ENCODE measurements around the gene AP5S1.
"Not testable (repeated sequence)": the region's sequence is repeated elsewhere in the genome, so short reads cannot be mapped to it uniquely, and the experiment has no call there.

Gene AP5S1

DNA sequence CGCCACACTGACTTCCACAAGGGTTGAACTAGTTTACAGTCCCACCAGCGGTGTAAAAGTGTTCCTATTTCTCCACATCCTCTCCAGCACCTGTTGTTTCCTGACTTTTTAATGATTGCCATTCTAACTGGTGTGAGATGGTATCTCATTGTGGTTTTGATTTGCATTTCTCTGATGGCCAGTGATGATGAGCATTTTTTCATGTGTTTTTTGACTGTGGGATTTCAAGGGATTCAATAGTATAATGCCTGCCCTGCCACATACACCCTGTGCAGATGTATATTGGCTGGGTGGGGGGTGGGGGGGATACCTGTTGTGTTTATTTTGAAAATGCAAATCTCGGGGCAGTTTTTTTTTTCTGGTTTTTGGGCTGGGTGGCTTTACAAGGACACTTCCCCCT lies 26.2 kb upstream of the AP5S1 start:
- not testable (repeated sequence) for DNase-seq (ENCODE audit: low read depth in 2 of 2)

GRCh38 chr20:3794701-3795420 lies 25.5 kb upstream of the AP5S1 start:
- no peak for DNase-seq (ENCODE audit: low read depth in 2 of 2)

DNA sequence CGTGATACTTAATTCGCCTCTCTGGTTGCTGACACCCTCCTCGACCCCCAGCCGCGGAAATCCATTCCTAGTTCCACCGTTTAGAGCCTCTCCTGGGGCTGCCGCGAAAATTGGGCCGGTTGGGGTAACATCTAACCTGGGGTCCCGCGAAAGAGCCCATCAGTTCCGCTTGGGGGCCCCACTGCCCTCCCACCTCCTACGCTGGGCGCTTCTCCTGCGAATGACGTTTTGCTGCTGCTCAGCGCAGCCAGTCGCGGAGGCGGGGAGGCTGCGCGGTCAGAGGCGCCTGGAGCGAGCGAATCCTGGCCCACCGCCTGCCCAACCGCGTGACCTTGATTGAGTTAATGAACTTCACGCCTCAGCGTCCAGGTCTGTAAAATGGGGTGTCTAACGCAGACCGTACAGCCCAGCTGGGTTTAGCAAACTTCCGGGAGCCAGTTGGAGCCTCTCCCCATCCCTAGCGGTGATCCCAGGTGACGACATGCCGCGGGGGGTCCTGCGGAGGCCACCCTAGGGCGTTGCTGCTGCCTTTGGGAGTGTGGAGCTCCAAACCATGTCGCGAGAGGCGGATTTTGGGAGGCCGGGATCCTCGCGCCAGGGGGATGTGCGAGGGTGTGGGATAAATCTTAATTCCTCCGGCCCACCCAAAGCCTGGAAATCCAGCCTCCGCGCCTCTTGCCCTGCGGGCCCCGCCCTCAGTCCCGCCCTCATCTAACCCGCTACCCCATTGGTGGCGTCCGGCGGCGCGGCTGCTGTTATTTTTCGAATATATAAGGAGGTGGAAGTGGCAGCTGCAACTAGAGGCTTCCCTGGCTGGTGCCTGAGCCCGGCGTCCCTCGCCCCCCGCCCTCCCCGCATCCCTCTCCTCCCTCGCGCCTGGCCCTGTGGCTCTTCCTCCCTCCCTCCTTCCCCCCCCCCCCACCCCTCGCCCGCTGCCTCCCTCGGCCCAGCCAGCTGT lies 24.6 kb upstream of the AP5S1 start, which contains the start of gene CDC25B:
Gene CDC25B (plus strand): TSS at position 800 of the 958 bp plus-strand sequence. CDS start 222 bp downstream, outside the sequence.
- peak; percentile 79 for DNase-seq (ENCODE audit: low read depth in 2 of 2)

DNA sequence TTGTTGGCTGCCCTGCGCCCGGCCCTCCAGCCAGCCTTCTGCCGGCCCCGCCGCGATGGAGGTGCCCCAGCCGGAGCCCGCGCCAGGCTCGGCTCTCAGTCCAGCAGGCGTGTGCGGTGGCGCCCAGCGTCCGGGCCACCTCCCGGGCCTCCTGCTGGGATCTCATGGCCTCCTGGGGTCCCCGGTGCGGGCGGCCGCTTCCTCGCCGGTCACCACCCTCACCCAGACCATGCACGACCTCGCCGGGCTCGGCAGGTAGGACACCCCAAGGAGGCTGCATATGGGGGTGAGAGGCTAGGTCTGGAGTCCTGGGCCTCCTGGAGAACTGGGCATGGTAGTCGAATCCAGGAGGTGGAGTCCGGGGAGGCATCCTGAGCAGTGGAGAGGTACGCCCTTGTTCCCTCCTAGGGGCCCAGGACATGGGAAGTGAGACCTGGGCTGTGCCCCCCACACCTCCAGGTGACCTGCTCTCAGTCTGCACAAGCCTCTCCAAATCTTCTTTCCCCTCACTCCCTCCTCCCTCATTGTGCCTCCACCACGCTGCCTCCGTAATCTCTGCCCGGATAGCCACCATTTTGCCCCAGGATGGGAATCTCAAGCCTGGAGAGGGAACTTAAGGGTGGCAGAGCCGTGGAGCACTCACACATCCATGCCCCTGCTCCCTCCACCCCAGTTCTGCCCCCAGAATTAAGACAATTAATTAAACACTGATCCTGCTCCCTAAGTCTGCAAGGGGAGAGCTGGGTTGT lies 23.7 kb upstream of the AP5S1 start:
- DNase-seq (ENCODE audit: low read depth in 2 of 2), result no peak

GRCh38 chr20:3797226-3797545 lies 23.2 kb upstream of the AP5S1 start:
- DNase-seq (ENCODE audit: low read depth in 2 of 2), result no peak

DNA sequence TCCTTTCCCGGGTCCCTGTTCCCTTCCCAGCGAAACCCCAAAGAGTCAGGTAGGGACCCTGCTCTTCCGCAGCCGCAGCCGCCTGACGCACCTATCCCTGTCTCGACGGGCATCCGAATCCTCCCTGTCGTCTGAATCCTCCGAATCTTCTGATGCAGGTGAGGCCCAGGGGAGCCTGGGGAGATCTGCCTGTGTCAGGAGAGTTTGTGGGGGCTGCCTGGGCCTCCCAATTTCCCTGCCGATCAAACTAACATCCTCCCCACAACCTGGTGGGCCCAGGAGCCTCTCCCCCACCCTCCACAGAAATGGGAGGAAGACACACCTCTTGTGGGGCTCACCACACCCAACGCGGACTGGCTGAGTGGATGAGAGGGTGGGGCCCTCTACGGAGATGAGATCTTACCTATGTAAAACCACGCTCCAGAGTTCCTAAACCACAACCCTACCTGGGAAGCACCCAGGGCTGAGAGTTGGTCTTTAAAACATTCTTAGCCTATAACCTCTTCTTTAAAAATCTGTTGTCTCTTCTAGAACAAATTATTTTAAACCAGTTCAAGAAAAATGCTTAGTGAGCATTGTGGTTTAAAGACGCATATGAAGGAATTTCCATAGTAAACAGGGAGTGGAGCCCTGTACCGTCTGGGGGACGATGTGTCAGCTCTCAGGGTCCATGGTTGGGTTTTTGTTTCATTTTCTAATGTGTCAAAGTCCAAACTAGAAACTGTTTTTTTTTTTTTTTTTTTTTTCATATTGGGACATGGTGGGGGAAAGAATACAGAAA lies 22.6 kb upstream of the AP5S1 start:
- DNase-seq (ENCODE audit: low read depth in 2 of 2), result no peak

- DNase-seq (ENCODE audit: low read depth in 2 of 2), result no peak
Observed at GRCh38 chr20:3798373-3798768, 22.0 kb upstream of the AP5S1 start.

DNA sequence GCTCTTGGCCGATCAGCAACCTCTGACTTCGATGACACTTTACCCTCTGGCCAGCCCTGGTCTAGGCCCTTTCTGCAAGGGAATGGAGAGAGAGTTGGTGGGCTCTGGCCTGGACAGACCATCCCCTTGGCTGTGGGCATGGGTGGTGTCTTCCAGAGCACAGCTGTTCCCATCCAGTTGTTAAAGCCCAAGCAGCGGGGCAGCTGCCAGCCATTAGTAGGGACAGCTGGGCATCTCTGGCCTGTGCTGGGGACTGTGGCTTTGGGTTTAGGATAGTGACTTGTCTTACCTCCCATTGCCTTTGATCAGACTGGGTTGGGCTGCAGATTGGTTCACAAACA lies 21.5 kb upstream of the AP5S1 start:
- DNase-seq (ENCODE audit: low read depth in 2 of 2), result no peak

DNA sequence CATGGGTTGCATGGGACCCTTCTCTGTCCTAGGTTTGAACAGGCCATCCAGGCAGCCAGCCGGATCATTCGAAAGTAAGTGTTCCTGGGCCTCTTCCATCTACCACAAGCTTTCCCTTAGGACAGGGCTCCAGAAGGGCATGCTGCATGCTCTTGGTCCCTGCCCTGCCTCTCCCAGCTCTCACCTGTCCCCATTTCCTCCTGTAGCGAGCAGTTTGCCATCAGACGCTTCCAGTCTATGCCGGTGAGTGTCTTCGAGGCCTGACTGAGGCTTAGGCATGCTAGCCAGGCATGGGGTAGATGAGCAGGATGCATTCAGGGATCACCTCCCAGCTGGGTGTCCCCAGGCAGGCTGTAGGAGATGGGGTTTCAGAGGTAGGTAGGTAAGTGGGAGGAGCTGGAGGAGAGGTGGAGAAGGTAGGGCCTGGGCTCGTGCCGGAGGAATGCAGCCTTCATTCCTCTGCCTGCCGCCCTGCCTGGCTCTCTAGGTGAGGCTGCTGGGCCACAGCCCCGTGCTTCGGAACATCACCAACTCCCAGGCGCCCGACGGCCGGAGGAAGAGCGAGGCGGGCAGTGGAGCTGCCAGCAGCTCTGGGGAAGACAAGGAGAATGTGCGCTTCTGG lies 20.0 kb upstream of the AP5S1 start:
- no peak for DNase-seq (ENCODE audit: low read depth in 2 of 2)

DNA sequence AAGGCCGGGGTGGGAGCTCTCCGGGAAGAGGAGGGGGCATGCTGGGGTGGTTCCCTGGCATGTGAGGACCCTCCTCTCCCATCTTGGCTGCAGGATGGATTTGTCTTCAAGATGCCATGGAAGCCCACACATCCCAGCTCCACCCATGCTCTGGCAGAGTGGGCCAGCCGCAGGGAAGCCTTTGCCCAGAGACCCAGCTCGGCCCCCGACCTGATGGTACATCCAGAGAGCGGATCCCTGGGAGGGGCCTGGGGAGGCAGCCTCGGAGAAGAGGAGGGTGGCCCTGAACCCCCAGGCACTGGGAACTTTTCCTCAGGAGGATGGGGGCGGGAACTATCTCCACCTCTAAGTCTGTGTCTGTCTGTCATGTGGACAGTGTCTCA lies 19.5 kb upstream of the AP5S1 start:
- DNase-seq (ENCODE audit: low read depth in 2 of 2), result no peak

GRCh38 chr20:3801299-3801698 lies 19.0 kb upstream of the AP5S1 start:
- DNase-seq (ENCODE audit: low read depth in 2 of 2), result no peak

DNA sequence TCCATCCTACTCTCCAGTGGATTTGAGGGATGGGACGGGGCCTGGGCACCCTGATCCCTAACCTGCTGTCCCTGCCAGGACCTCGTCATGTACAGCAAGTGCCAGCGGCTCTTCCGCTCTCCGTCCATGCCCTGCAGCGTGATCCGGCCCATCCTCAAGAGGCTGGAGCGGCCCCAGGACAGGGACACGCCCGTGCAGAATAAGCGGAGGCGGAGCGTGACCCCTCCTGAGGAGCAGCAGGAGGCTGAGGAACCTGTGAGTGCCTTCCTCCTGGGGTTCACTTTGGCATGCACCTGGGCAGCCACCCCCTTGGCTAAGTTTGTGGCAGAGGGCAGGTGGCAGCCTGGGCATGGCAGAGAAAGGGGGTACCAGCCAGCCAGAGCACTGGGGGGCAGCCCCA lies 18.5 kb upstream of the AP5S1 start:
- DNase-seq (ENCODE audit: low read depth in 2 of 2), result no peak

- DNase-seq (ENCODE audit: low read depth in 2 of 2), result no peak
Observed at GRCh38 chr20:3802524-3803239, 17.7 kb upstream of the AP5S1 start.

DNA sequence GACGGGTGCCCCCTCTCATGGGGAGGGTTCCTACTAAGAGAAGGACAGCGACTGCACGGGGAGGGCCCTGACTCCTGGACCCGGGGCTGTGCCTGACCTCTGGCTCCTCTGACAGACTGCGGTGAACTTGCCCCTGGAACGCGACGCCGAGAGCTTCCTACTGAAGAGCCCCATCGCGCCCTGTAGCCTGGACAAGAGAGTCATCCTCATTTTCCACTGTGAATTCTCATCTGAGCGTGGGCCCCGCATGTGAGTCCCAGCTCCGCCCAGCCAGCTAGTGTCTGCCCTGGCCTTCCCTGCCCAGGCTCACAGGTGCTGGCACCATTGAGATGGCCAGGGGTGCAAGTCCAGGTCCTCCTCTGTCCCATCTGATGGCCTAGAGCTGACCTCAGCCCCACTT lies 17.1 kb upstream of the AP5S1 start:
- DNase-seq (ENCODE audit: low read depth in 2 of 2), result no peak

DNA sequence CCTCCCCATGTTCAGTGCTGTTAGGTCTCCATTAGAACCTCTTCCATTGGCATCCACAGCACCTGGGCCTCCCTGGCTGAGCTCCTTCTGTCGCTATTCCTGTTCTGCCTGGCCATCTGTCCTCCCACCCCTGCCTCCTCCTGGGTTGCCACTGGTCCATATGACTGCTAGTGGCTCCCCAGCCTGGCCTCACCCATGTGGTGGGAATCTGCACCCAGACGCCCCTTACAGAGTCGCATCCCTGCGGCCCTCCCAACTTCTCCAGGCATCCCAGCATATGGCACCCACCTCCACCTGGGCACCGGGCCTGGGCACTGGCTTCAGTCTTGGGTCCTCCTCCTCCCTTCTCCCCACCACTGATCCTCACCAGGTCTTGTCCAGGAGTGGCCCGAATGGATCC lies 16.5 kb upstream of the AP5S1 start:
- no peak for DNase-seq (ENCODE audit: low read depth in 2 of 2)

DNA sequence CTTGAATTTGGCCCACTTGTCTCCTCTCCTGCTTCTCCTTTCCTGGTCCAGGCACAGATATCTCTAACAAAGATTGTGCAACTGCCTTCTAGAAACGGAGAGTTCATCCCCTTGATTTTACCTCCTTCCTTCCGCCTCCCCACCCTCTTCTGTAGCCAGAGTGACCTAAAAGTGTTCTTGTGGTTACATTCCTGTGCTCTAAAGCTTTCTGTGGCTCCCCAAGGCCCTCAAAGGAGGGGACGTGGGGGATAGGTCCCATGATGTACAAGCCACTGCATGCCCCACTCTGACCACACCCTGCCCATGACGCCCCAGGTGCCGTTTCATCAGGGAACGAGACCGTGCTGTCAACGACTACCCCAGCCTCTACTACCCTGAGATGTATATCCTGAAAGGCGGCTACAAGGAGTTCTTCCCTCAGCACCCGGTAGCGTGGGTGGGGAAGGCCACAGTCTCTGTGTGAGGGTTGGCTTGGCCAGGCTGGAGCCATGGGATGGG lies 16.0 kb upstream of the AP5S1 start:
- no peak for DNase-seq (ENCODE audit: low read depth in 2 of 2)

DNA sequence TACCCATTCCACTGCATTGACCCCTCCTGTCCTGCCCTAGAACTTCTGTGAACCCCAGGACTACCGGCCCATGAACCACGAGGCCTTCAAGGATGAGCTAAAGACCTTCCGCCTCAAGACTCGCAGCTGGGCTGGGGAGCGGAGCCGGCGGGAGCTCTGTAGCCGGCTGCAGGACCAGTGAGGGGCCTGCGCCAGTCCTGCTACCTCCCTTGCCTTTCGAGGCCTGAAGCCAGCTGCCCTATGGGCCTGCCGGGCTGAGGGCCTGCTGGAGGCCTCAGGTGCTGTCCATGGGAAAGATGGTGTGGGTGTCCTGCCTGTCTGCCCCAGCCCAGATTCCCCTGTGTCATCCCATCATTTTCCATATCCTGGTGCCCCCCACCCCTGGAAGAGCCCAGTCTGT lies 15.6 kb upstream of the AP5S1 start:
- no peak for DNase-seq (ENCODE audit: low read depth in 2 of 2)

GRCh38 chr20:3808544-3808943 lies 11.8 kb upstream of the AP5S1 start:
- no peak for DNase-seq (ENCODE audit: low read depth in 2 of 2)

GRCh38 chr20:3811467-3812258 lies 8.7 kb upstream of the AP5S1 start:
- DNase-seq (ENCODE audit: low read depth in 2 of 2), result peak; percentile 99

- no peak for DNase-seq (ENCODE audit: low read depth in 2 of 2)
Observed at GRCh38 chr20:3812259-3812681, 8.1 kb upstream of the AP5S1 start.

Data from fibroblast of skin of left quadriceps (primary cell).